Measurements from ENCODE around the gene OR5H15.
"Not testable (repeated sequence)": the region's sequence is repeated elsewhere in the genome, so short reads cannot be mapped to it uniquely, and the experiment has no call there.

The OR5H15 gene

DNA sequence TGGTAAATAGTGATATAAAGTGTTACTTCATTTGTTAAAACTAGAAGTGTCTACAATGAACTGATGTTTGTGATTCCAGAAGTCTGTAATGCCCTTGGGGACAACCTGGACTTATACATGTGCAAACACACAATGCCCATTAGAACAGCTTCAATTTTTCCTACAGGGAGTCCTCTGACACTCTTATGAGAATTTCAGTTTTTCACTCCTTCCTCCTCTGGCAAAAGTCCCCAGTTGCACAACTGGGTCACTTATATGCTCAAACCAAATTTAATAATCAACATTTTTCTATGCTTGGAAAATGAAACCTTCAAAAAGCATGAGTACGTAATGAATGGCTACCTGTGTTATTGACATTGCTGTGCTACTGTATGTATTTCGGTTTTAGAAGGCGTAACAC is at the start of gene OR5H15:
Gene OR5H15, plus strand, starts transcription at position 301 of the 400 bp plus-strand sequence. CDS start 2,004 bp downstream, outside the sequence.
- H3K9me3 ChIP-seq (ENCODE audit: control insufficient read depth, insufficient read depth, low read length) = no peaks in the 10 kb centered on the region
- no peaks in the 10 kb centered on the region for H3K36me3 ChIP-seq (ENCODE audit: control insufficient read depth, insufficient read depth, low read length)
- no peak within 1 kb of the TSS for H3K9ac ChIP-seq (ENCODE audit: low read depth, low read length)
- H3K4me3 ChIP-seq (ENCODE audit: low read depth, low read length) = no peak within 1 kb of the TSS
- no peaks in the 10 kb centered on the region for H3K27me3 ChIP-seq (ENCODE audit: control insufficient read depth, insufficient read depth, low read length)
- no peaks in the 10 kb centered on the region for H3K4me1 ChIP-seq (ENCODE audit: control insufficient read depth, insufficient read depth, low read length)

DNA sequence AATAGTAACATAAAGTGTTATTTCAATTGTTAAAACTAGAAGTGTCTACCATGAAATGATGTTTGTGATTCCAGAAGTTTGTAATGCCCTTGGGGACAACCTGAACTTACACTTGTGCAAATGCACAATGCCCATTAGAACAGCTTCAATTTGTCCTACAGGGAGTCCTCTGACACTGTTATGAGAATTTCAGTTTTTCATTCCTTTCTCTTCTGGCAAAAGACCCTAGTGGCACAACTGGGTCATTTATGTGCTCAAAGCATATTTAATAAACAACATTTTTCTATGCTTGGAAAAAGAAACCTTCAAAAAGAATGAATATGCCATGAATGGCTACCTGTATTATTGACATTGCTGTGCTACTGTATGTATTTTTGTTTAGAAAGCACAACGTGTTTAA is 36.1 kb upstream of the OR5H15 start, which contains the start of gene OR5H1:
Gene OR5H1, plus strand, starts transcription at position 301 of the 400 bp plus-strand sequence. CDS start 1,977 bp downstream, outside the sequence.
- H3K27me3 ChIP-seq (ENCODE audit: control insufficient read depth, insufficient read depth, low read length) = no peaks in the 10 kb centered on the region
- no peak within 1 kb of the TSS for H3K9ac ChIP-seq (ENCODE audit: low read depth, low read length)
- H3K4me3 ChIP-seq (ENCODE audit: low read depth, low read length) = no peak within 1 kb of the TSS
- H3K4me1 ChIP-seq (ENCODE audit: control insufficient read depth, insufficient read depth, low read length) = no peaks in the 10 kb centered on the region
- no peaks in the 10 kb centered on the region for H3K36me3 ChIP-seq (ENCODE audit: control insufficient read depth, insufficient read depth, low read length)
- no peaks in the 10 kb centered on the region for H3K9me3 ChIP-seq (ENCODE audit: control insufficient read depth, insufficient read depth, low read length)

DNA sequence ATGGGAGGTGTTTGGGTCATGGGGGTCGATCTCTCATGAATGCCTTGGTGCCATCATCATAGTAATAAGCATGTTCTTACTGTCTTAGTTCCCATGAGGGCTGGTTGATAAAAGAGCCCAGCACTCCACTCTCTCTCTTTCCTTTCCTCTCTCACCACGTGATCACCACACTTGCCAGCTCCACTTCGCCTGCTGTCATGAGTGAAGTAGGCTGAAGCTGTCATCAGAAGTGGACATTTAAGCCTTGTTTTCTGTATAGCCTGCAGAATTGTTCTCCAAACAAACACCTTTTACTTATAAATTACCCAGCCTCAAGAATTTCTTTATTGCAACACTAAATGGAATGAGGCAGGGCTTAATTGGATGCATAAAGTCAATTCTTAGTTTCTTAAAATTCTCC is 29.9 kb upstream of the OR5H15 start:
- H3K9me3 ChIP-seq (ENCODE audit: control insufficient read depth, insufficient read depth, low read length) = no peaks in the 10 kb centered on the region

DNA sequence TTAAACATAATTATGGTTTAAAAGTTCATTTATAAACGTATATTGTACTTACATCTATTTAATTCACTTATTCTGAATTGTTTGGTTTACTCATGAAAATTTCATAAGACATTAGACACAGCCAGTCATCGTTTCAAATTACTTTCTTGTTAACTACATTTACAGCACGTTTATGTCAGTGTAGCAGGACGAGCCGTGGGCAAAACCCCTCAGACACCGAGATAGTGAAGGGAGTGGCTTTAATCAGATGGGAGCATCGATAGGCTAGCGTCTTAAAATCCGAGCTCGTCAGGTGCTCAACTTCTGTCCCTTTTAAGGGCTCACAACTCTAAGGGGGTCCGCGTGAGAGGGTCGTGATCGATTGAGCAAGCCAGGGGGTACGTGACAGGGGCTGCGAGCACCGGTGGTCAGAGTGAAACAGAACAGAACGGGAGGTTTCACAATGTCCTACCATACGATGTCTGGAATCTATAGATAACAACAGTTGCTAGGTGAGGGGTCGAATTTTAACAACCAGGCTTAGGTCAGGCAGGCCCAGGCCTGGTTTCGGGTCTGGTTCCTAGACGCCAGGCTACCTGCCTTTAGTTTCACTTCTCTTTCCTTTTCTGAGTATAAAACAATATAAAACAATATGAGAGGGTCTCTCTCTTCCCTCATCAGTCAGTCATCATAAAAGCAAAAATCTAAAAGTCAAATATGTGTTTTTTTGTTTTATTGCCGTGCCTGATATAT is 28.5 kb upstream of the OR5H15 start:
- H3K36me3 ChIP-seq (ENCODE audit: control insufficient read depth, insufficient read depth, low read length); H3K27me3 ChIP-seq (ENCODE audit: control insufficient read depth, insufficient read depth, low read length); H3K4me3 ChIP-seq (ENCODE audit: low read depth, low read length); H3K4me1 ChIP-seq (ENCODE audit: control insufficient read depth, insufficient read depth, low read length); H3K9ac ChIP-seq (ENCODE audit: low read depth, low read length); H3K9me3 ChIP-seq (ENCODE audit: control insufficient read depth, insufficient read depth, low read length): not testable (repeated sequence)

More for the DNA sequence above, 29.9 kb upstream of the OR5H15 start:
- Histone ChIP-seq H3K27me3 (ENCODE audit: control insufficient read depth, insufficient read depth, low read length) (no peaks in the 10 kb centered on the region), H3K4me3 (ENCODE audit: low read depth, low read length) (no peak overlapping the region), H3K4me1 (ENCODE audit: control insufficient read depth, insufficient read depth, low read length) (peaks cover 3% of the 10 kb centered on the region), H3K36me3 (ENCODE audit: control insufficient read depth, insufficient read depth, low read length) (no peaks in the 10 kb centered on the region), H3K9ac (ENCODE audit: low read depth, low read length) (no peak overlapping the region)

DNA sequence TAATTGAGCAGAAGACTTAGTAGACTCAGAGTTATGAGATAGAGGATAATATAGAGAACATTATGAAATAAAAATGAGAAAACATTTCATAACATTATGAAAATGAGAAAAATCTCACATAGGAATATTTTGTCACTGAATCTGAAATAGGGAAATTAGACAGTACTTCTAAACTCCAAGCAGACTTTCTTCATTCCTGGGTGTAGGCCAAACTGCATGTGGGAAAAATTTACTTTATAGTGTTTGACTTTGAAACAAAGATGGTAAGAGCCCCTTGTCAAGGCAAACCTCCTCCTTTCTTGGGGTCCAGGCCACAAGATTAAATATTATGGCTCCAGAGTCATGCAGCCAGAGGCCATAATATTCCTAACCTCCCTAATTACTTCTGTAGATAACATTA is 26.0 kb upstream of the OR5H15 start:
- Histone ChIP-seq H3K36me3 (ENCODE audit: control insufficient read depth, insufficient read depth, low read length) (no peaks in the 10 kb centered on the region), H3K9ac (ENCODE audit: low read depth, low read length) (no peak overlapping the region)

DNA sequence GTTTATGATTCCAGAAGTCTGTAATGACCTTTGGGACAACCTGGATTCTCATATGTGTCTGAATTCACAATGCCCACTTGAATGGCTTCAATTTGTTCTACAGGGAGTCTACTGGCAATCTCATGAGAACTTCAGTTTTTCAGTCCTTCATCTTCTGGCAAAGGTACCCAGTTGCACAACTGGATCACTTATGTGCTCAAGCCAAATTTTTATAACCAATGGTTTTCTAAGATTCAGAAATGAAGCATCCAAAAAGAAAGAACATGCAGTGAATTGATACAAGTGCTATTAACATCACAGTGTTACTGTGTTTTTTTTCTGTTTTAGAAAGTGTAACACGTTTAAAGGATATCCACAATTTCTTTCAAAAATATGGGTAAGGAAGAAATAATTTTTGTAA is 19.3 kb upstream of the OR5H15 start, which contains the start of gene OR5H14:
Gene OR5H14, plus strand, starts transcription at position 301 of the 400 bp plus-strand sequence. CDS start 1,907 bp downstream, outside the sequence.
- Histone ChIP-seq H3K4me3 (ENCODE audit: low read depth, low read length) (no peak within 1 kb of the TSS), H3K36me3 (ENCODE audit: control insufficient read depth, insufficient read depth, low read length) (no peaks in the 10 kb centered on the region), H3K9me3 (ENCODE audit: control insufficient read depth, insufficient read depth, low read length) (no peaks in the 10 kb centered on the region), H3K4me1 (ENCODE audit: control insufficient read depth, insufficient read depth, low read length) (no peaks in the 10 kb centered on the region), H3K27me3 (ENCODE audit: control insufficient read depth, insufficient read depth, low read length) (no peaks in the 10 kb centered on the region), H3K9ac (ENCODE audit: low read depth, low read length) (no peak within 1 kb of the TSS)

More for the DNA sequence above, 26.0 kb upstream of the OR5H15 start:
- no peaks in the 10 kb centered on the region for H3K9me3 ChIP-seq (ENCODE audit: control insufficient read depth, insufficient read depth, low read length)
- H3K4me3 ChIP-seq (ENCODE audit: low read depth, low read length) = no peak overlapping the region
- no peaks in the 10 kb centered on the region for H3K27me3 ChIP-seq (ENCODE audit: control insufficient read depth, insufficient read depth, low read length)
- H3K4me1 ChIP-seq (ENCODE audit: control insufficient read depth, insufficient read depth, low read length) = peaks cover 3% of the 10 kb centered on the region

DNA sequence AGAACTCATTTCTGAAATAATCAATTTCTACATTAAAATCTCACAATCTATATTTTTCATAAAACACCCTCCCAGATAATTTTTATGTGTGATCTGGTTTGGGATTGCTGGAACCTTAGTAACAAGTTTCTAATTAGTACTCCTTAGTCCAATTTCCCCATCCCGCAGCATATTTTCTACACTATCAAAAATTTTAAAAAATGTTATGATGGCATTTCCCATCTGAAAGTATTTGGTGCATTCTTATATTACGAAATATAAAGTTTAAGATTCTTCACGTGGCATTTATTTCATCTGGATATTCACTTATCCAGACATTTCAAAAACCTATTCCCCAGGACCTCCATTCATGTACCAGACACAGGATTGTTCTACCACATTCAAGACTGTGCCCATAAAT is 17.7 kb upstream of the OR5H15 start:
- Histone ChIP-seq H3K4me3 (ENCODE audit: low read depth, low read length) (no peak overlapping the region), H3K27me3 (ENCODE audit: control insufficient read depth, insufficient read depth, low read length) (no peaks in the 10 kb centered on the region), H3K9ac (ENCODE audit: low read depth, low read length) (no peak overlapping the region), H3K4me1 (ENCODE audit: control insufficient read depth, insufficient read depth, low read length) (no peaks in the 10 kb centered on the region), H3K36me3 (ENCODE audit: control insufficient read depth, insufficient read depth, low read length) (no peaks in the 10 kb centered on the region), H3K9me3 (ENCODE audit: control insufficient read depth, insufficient read depth, low read length) (no peaks in the 10 kb centered on the region)

DNA sequence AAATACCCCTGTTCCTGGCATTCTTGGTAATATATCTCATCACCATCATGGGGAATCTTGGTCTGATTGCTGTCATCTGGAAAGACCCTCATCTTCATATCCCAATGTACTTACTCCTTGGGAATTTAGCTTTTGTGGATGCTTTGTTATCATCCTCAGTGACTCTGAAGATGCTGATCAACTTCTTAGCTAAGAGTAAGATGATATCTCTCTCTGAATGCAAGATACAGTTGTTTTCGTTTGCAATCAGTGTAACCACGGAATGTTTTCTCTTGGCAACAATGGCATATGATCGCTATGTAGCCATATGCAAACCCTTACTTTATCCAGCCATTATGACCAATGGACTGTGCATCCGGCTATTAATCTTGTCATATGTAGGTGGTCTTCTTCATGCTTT is 17.0 kb upstream of the OR5H15 start:
- H3K4me3 ChIP-seq (ENCODE audit: low read depth, low read length); H3K9ac ChIP-seq (ENCODE audit: low read depth, low read length); H3K9me3 ChIP-seq (ENCODE audit: control insufficient read depth, insufficient read depth, low read length); H3K27me3 ChIP-seq (ENCODE audit: control insufficient read depth, insufficient read depth, low read length); H3K4me1 ChIP-seq (ENCODE audit: control insufficient read depth, insufficient read depth, low read length); H3K36me3 ChIP-seq (ENCODE audit: control insufficient read depth, insufficient read depth, low read length): not testable (repeated sequence)

DNA sequence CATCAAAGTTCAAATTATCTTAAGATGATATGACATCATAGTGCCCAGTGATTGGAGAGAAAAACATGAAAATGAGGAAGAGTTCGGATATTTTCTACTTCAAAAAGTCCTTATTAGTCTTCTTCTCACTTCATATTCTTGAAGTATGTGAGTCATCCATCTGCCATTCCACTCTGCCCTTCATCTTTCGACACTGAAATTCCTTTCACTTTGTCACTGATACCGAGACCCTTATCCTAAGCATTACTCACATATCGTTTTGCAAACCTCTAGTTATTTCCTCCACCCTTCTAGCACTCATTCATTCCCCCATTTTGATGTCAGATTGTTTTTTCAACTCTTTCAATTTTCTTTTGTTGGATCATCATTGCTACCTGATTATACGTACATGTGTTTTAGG is 15.3 kb upstream of the OR5H15 start:
- no peaks in the 10 kb centered on the region for H3K4me1 ChIP-seq (ENCODE audit: control insufficient read depth, insufficient read depth, low read length)
- H3K9me3 ChIP-seq (ENCODE audit: control insufficient read depth, insufficient read depth, low read length) = no peaks in the 10 kb centered on the region
- H3K27me3 ChIP-seq (ENCODE audit: control insufficient read depth, insufficient read depth, low read length) = no peaks in the 10 kb centered on the region
- no peak overlapping the region for H3K4me3 ChIP-seq (ENCODE audit: low read depth, low read length)
- H3K9ac ChIP-seq (ENCODE audit: low read depth, low read length) = no peak overlapping the region
- H3K36me3 ChIP-seq (ENCODE audit: control insufficient read depth, insufficient read depth, low read length) = no peaks in the 10 kb centered on the region

DNA sequence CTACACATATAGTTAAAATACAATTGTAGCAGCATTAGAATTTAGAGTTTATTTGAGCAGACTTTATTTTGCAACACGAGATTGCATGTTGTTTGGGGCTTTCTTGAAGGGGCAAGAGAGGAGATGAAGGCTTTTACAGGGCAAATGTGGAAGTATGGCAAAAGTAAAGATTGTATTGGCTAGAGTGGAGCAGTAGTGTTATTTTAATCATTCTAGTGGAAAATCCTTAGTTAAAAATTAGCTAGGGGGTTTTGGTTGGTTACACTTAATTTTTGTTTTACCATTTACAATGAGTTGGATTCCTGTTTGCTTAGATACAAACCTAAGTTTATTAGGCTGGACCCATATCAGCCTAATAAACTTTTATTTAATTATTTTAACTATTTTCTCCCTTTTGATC is 4.6 kb downstream of the OR5H15 start:
- Histone ChIP-seq H3K9ac (ENCODE audit: low read depth, low read length) (no peak overlapping the region), H3K36me3 (ENCODE audit: control insufficient read depth, insufficient read depth, low read length) (no peaks in the 10 kb centered on the region), H3K4me1 (ENCODE audit: control insufficient read depth, insufficient read depth, low read length) (no peaks in the 10 kb centered on the region), H3K9me3 (ENCODE audit: control insufficient read depth, insufficient read depth, low read length) (peaks cover 6% of the 10 kb centered on the region), H3K4me3 (ENCODE audit: low read depth, low read length) (no peak overlapping the region), H3K27me3 (ENCODE audit: control insufficient read depth, insufficient read depth, low read length) (no peaks in the 10 kb centered on the region)

DNA sequence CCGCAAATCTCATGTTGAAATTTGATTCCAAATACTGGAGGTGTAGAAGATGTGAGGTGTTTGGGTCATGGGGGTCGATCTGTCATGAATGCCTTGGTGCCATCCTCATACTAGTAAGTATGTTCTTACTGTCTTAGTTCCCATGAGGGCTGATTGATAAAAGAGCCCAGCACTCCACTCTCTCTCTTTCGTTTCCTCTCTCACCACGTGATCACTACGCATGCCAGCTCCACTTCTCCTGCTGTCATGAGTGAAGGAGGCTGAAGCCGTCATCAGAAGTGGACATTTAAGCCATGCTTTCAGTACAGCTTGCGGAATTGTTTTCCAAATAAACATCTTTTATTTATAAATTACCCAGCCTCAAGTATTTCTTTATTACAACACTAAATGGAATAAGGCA is 6.1 kb downstream of the OR5H15 start:
- H3K36me3 ChIP-seq (ENCODE audit: control insufficient read depth, insufficient read depth, low read length) = no peaks in the 10 kb centered on the region
- H3K27me3 ChIP-seq (ENCODE audit: control insufficient read depth, insufficient read depth, low read length) = no peaks in the 10 kb centered on the region
- no peak overlapping the region for H3K4me3 ChIP-seq (ENCODE audit: low read depth, low read length)
- H3K4me1 ChIP-seq (ENCODE audit: control insufficient read depth, insufficient read depth, low read length) = no peaks in the 10 kb centered on the region
- H3K9ac ChIP-seq (ENCODE audit: low read depth, low read length) = no peak overlapping the region
- H3K9me3 ChIP-seq (ENCODE audit: control insufficient read depth, insufficient read depth, low read length) = peaks cover 6% of the 10 kb centered on the region

DNA sequence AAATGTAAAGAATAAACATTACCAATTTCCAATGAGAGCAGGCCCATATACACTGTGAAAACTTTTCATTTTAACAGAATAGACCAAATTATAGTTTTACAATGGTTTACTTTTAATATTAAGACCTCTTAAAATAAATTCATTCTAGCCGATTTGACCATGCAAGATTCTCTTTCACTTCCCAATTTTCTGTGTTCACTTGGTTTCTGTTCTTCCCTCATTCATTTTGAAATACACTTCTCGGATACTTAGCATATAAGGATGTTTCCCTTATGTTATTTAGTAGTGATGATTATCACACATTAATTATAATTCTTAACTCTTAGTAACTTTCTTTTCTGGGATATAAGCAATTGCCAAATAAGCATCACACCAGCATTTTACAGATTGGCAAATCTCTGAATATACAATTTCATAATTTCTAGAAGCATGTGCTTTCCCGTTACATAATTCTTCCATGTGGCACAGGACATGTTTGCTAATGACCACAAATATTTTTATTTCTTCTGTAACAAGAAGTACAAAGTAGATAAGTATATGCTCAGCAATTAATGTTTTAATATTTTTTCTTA is 13.9 kb downstream of the OR5H15 start:
- Histone ChIP-seq H3K9ac (ENCODE audit: low read depth, low read length) (no peak overlapping the region), H3K4me1 (ENCODE audit: control insufficient read depth, insufficient read depth, low read length) (peaks cover 6% of the 10 kb centered on the region), H3K27me3 (ENCODE audit: control insufficient read depth, insufficient read depth, low read length) (no peaks in the 10 kb centered on the region), H3K9me3 (ENCODE audit: control insufficient read depth, insufficient read depth, low read length) (no peaks in the 10 kb centered on the region), H3K4me3 (ENCODE audit: low read depth, low read length) (no peak overlapping the region), H3K36me3 (ENCODE audit: control insufficient read depth, insufficient read depth, low read length) (no peaks in the 10 kb centered on the region)

Measured in iPS-15b (cell line).